Breast epithelium (tissue), 3 donors: ENCODE results near the gene RUVBL1.

Experiments used
- POLR2A ChIP-seq: fragments of 450-650 bp; IDR thresholded peaks from one replicate; pipeline ENCODE4 v1.6.1; 2016; ENCODE audit warnings: antibody characterized with exemption, mild to moderate bottlenecking, moderate library complexity
- POLR2AphosphoS5 ChIP-seq, 3 donors: sonication (generic); formaldehyde crosslinking; IDR thresholded peaks; one replicate each; pipeline ENCODE4 v1.6.1; 2017; ENCODE audit warnings: antibody characterized with exemption in 3 of 3
- TF ChIP-seq, protein P1 (sequence below), 3 donors: fragments of 450-650 bp; IDR thresholded peaks; one replicate each; pipeline ENCODE4 v1.5.1; 2016 to 2017; ENCODE audit warnings: antibody characterized with exemption in 3 of 3, mild to moderate bottlenecking in 3 of 3, moderate library complexity in 3 of 3

- TF ChIP-seq POLR2AphosphoS5 (IDR thresholded peaks at IDR 0.05) (no peak), POLR2A (no peak)
- TF ChIP-seq, protein P1, sequence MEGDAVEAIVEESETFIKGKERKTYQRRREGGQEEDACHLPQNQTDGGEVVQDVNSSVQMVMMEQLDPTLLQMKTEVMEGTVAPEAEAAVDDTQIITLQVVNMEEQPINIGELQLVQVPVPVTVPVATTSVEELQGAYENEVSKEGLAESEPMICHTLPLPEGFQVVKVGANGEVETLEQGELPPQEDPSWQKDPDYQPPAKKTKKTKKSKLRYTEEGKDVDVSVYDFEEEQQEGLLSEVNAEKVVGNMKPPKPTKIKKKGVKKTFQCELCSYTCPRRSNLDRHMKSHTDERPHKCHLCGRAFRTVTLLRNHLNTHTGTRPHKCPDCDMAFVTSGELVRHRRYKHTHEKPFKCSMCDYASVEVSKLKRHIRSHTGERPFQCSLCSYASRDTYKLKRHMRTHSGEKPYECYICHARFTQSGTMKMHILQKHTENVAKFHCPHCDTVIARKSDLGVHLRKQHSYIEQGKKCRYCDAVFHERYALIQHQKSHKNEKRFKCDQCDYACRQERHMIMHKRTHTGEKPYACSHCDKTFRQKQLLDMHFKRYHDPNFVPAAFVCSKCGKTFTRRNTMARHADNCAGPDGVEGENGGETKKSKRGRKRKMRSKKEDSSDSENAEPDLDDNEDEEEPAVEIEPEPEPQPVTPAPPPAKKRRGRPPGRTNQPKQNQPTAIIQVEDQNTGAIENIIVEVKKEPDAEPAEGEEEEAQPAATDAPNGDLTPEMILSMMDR (IDR thresholded peaks at IDR 0.05) = no peak
Measured at GRCh38 chr3:128078875-128079274, 44.7 kb downstream of the RUVBL1 start.
